CD14-positive monocyte (primary cell): ENCODE measurements around the gene ASCC1. TPM values are rescaled to one million over a fixed set of nuclear protein-coding genes. Genes with fewer than 3 reads are reported as not detected.

Source experiments
- DNase-seq, 3 donors: peaks; one replicate each; pipeline ENCODE4 v3.0.0-alpha.2; 2011 to 2022
- H2AFZ ChIP-seq: 2 replicates; pipeline ENCODE4 v1.6.0; 2012; ENCODE audit warnings: mild to moderate bottlenecking, low read depth, low read length, inconsistent platforms; ENCODE audit not compliant: insufficient read depth, poor library complexity, severe bottlenecking
- H3K27ac ChIP-seq, 2 donors: 1 replicate in 1 of 2; 2 replicates in 1 of 2; pipeline ENCODE4 v1.5.1; 2012 to 2013; ENCODE audit warnings: low read length in 2 of 2, control low read depth in 1 of 2, inconsistent platforms in 1 of 2, low read depth in 1 of 2, mild to moderate bottlenecking in 1 of 2
- H3K27me3 ChIP-seq, 2 donors: one replicate each; pipeline versions ENCODE4 v1.6.0 to v1.6.1; 2011 to 2013; ENCODE audit warnings: low read length in 2 of 2; ENCODE audit not compliant: control insufficient read depth in 2 of 2, insufficient read depth in 2 of 2
- H3K36me3 ChIP-seq, 2 donors: replicated peaks in 1 of 2; 1 replicate in 1 of 2; 2 replicates in 1 of 2; pipeline versions ENCODE4 v1.5.1 to v1.6.1; 2012 to 2013; ENCODE audit warnings: low read length in 2 of 2, control low read depth in 1 of 2, inconsistent platforms in 1 of 2, mild to moderate bottlenecking in 1 of 2; ENCODE audit not compliant: insufficient read depth in 2 of 2, control insufficient read depth in 1 of 2
- H3K4me1 ChIP-seq, 2 donors: 1 replicate in 1 of 2; 2 replicates in 1 of 2; pipeline versions ENCODE4 v1.5.1 to v1.6.1; 2012 to 2013; ENCODE audit warnings: low read length in 2 of 2, control low read depth in 1 of 2, inconsistent platforms in 1 of 2, mild to moderate bottlenecking in 1 of 2, moderate library complexity in 1 of 2; ENCODE audit not compliant: insufficient read depth in 2 of 2, control insufficient read depth in 1 of 2
- H3K4me2 ChIP-seq: replicated peaks from 2 replicates; pipeline ENCODE3; 2012; ENCODE audit warnings: low read length, moderate library complexity, mild to moderate bottlenecking; ENCODE audit not compliant: poor library complexity, severe bottlenecking; ENCODE audit errors: extremely low read depth
- H3K4me3 ChIP-seq, 3 experiments: fragments of 200-600 bp in 1 of 3; sonication (generic) in 1 of 3; replicated peaks in 1 of 3; 1 replicate in 2 of 3; 2 replicates in 1 of 3; pipeline ENCODE4 v1.5.1; 2011 to 2013; ENCODE audit warnings: low read length in 3 of 3, mild to moderate bottlenecking in 3 of 3, control low read depth in 2 of 3, low read depth in 2 of 3, inconsistent platforms in 1 of 3, moderate library complexity in 1 of 3
- H3K79me2 ChIP-seq: 2 replicates; pipeline ENCODE4 v1.6.0; 2012; ENCODE audit warnings: mild to moderate bottlenecking, control low read depth, inconsistent platforms, low read length, moderate library complexity; ENCODE audit not compliant: insufficient read depth
- H3K9ac ChIP-seq: 2 replicates; pipeline ENCODE4 v1.6.0; 2017; ENCODE audit warnings: low read length, mild to moderate bottlenecking; ENCODE audit not compliant: insufficient read depth, poor library complexity, severe bottlenecking
- H3K9me3 ChIP-seq, 2 donors: replicated peaks in 1 of 2; 1 replicate in 1 of 2; 2 replicates in 1 of 2; pipeline versions ENCODE4 v1.5.1 to v1.6.1; 2012 to 2013; ENCODE audit warnings: low read length in 2 of 2, control low read depth in 1 of 2; ENCODE audit not compliant: control insufficient read depth in 1 of 2, insufficient read depth in 1 of 2
- H4K20me1 ChIP-seq: 2 replicates; pipeline ENCODE4 v1.6.0; 2012; ENCODE audit warnings: mild to moderate bottlenecking, low read length, control low read depth, moderate library complexity; ENCODE audit not compliant: insufficient read depth
- H3K27ac Mint-ChIP-seq, 7 donors: one replicate each; pipeline ENCODE4 v1.8.0; 2020; ENCODE audit warnings: mild to moderate bottlenecking in 7 of 7, mixed read lengths in 7 of 7, moderate library complexity in 6 of 7, inconsistent platforms in 2 of 7
- H3K27me3 Mint-ChIP-seq, 3 donors: one replicate each; pipeline ENCODE4 v1.8.0; 2021 to 2022; ENCODE audit warnings: low read depth in 3 of 3, mild to moderate bottlenecking in 3 of 3, mixed read lengths in 3 of 3, moderate library complexity in 3 of 3, inconsistent platforms in 1 of 3
- H3K36me3 Mint-ChIP-seq, 2 donors: one replicate each; pipeline ENCODE4 v1.8.0; 2020; ENCODE audit warnings: mixed read lengths in 2 of 2, inconsistent platforms in 1 of 2, mild to moderate bottlenecking in 1 of 2
- H3K4me1 Mint-ChIP-seq: one replicate; pipeline ENCODE4 v1.8.0; 2020; ENCODE audit warnings: mild to moderate bottlenecking, mixed read lengths
- H3K4me3 Mint-ChIP-seq, 2 donors: one replicate each; pipeline ENCODE4 v1.8.0; 2020; ENCODE audit warnings: mild to moderate bottlenecking in 2 of 2, mixed read lengths in 2 of 2, moderate library complexity in 1 of 2
- H3K9me3 Mint-ChIP-seq, 7 donors: one replicate each; pipeline ENCODE4 v1.8.0; 2020 to 2022; ENCODE audit warnings: mixed read lengths in 7 of 7, mild to moderate bottlenecking in 6 of 7, moderate library complexity in 6 of 7, inconsistent platforms in 2 of 7
- WGBS: methylation state at CpG from one replicate; pipeline ENCODE4 v1.1.5; 2013; ENCODE audit warnings: missing lambda C conversion rate; ENCODE audit not compliant: insufficient coverage; 5-methylcytosine and 5-hydroxymethylcytosine counted together
- intact Hi-C, 2 donors: fragments of 100-400 bp; cut with micrococcal nuclease; formaldehyde crosslinking; loops; one replicate each; pipeline versions ENCODE4 v1.15.0 to v1.15.1; 2023
- polyA minus RNA-seq: library from RNA; depleted of rRNA, polyadenylated mRNA; stranded (reverse); fragments of >200 nt; gene quantifications from 2 replicates; pipeline ENCODE4 v1.2.3, GENCODE V29; 2012
- polyA plus RNA-seq, 3 donors: library from polyadenylated mRNA; depleted of rRNA in 1 of 3; unstranded in 2 of 3; stranded (reverse) in 1 of 3; fragments of 300-500 nt in 2 of 3; fragments of >200 nt in 1 of 3; fragmentation: Illumina TruSeq in 2 of 3; gene quantifications; 1 replicate in 2 of 3; 2 replicates in 1 of 3; pipeline ENCODE4 v1.2.3, GENCODE V29; 2012 to 2021
- total RNA-seq, 12 experiments: library from RNA in 1 of 12; stranded (reverse) in 1 of 12; fragments of 120-200 nt in 1 of 12; gene quantifications; one replicate each; pipeline ENCODE4 v1.2.4 and lab custom pipeline; 2013 to 2026; ENCODE audit warnings: mixed read lengths in 6 of 12, inconsistent platforms in 1 of 12
- TF ChIP-seq, protein P1 (sequence below): fragments of 200-600 bp; IDR thresholded peaks from one replicate; pipeline ENCODE4 v1.8.0; 2022; ENCODE audit warnings: antibody characterized with exemption, mild to moderate bottlenecking

The ASCC1 gene, protein sequence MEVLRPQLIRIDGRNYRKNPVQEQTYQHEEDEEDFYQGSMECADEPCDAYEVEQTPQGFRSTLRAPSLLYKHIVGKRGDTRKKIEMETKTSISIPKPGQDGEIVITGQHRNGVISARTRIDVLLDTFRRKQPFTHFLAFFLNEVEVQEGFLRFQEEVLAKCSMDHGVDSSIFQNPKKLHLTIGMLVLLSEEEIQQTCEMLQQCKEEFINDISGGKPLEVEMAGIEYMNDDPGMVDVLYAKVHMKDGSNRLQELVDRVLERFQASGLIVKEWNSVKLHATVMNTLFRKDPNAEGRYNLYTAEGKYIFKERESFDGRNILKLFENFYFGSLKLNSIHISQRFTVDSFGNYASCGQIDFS
- total RNA-seq (2013), result 10.7 TPM
- polyA plus RNA-seq (10 to 100 TPM in 2 of 3 donors, 1 to 10 TPM in 1; 8.2 to 20.9 (median 17.9) TPM), polyA minus RNA-seq (4.4 and 7.3 TPM in 2 replicates), total RNA-seq (lab: John Stamatoyannopoulos, UW) (7.7 to 14.1 (median 11.4) reads per million in 11 experiments)

DNA sequence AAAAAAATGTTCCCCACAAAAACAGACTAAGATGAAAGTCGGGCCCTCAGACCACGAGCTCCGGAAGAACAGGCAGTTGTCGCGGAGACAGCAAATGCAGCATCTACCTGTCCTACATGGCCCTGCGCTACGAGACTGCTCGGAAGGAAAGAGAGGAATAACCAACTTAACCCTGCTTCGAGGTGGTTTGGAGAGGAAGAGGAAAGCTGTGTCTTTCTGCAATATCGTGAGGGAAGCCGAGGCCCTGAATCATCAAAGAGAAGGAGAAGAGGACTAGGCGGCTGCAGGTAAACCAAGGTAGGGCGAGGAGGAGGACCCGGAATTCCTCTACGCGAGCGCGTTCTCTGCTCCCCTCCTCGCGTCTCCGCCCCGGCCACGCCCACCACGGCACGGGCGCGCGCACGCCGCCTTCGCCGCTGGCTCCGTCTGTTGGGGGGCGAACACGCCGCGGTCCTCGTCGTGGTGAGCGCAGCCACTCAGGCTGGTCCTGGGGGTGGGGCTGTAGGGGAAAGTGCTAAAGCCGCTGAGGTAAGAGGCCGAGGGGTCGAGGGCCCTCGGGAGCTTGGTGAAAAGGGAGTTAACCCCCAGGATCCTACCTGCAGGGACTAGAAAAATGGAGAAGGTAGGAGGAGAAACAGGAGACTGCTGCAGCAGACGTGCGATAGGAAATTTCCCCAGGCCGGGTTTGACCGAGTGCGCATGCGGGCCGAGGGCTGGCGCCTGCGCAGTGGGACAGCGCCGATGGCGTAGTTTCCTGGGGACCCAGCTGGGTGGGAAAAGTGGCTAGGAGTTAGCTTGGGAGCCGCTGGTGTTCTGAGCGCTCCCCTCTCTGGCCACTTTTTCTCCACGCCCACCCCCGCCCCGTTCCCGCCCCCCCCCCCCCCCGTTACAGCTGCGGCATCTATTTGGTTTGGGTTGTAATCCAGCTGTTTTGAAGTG, at the start of gene ASCC1, which contains the start of gene ANAPC16:
TSS of gene ASCC1 (minus strand) at position 666 of the 939 bp plus-strand sequence. CDS start 2,978 bp downstream, outside the sequence.
TSS of gene ANAPC16 (plus strand) at position 402 of the 939 bp plus-strand sequence. CDS start 7,903 bp downstream, outside the sequence.
- peaks cover 33 to 41% of the 10 kb centered on the region in 2 donors for H3K4me1 ChIP-seq
- H4K20me1 ChIP-seq, result peaks cover 9% of the 10 kb centered on the region
- peak within 1 kb of the TSS; percentile 93 to 99 for H3K27ac ChIP-seq
- Mint-ChIP-seq H3K27me3 (peaks cover 0 to 1% (median 0%) of the 10 kb centered on the region in 3 donors), H3K4me1 (peaks cover 27% of the 10 kb centered on the region), H3K36me3 (peaks cover 16 to 28% of the 10 kb centered on the region in 2 donors), H3K27ac (peak within 1 kb of the TSS; percentile 97 to 100 (median 99)), H3K4me3 (peak within 1 kb of the TSS; percentile 98), H3K9me3 (no peaks in the 10 kb centered on the region)
- DNase-seq, result peak; percentile 83 to 86 (median 84)
- intact Hi-C loops, result loop anchor here in 1 of 2 donors (5.0 kb wide), 3 partner anchors 41 to 121 kb away; partner anchors contain the start of gene DDIT4
- no peaks in the 10 kb centered on the region for H3K27me3 ChIP-seq
- TF ChIP-seq, protein P1, sequence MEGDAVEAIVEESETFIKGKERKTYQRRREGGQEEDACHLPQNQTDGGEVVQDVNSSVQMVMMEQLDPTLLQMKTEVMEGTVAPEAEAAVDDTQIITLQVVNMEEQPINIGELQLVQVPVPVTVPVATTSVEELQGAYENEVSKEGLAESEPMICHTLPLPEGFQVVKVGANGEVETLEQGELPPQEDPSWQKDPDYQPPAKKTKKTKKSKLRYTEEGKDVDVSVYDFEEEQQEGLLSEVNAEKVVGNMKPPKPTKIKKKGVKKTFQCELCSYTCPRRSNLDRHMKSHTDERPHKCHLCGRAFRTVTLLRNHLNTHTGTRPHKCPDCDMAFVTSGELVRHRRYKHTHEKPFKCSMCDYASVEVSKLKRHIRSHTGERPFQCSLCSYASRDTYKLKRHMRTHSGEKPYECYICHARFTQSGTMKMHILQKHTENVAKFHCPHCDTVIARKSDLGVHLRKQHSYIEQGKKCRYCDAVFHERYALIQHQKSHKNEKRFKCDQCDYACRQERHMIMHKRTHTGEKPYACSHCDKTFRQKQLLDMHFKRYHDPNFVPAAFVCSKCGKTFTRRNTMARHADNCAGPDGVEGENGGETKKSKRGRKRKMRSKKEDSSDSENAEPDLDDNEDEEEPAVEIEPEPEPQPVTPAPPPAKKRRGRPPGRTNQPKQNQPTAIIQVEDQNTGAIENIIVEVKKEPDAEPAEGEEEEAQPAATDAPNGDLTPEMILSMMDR, result no peak
- peak within 1 kb of the TSS; percentile 79 for H3K9ac ChIP-seq
- no peaks in the 10 kb centered on the region for H3K9me3 ChIP-seq
- peaks cover 18% of the 10 kb centered on the region in 2 donors for H3K36me3 ChIP-seq
- peak within 1 kb of the TSS; percentile 97 for H2AFZ ChIP-seq
- WGBS, result 0% methylated on average over 52 of the region's 64 CpGs
- H3K79me2 ChIP-seq, result peaks cover 64% of the 10 kb centered on the region
- H3K4me3 ChIP-seq, result peak within 1 kb of the TSS; percentile 70 to 97 (median 86)
- H3K4me2 ChIP-seq, result peak within 1 kb of the TSS; percentile 88

DNA sequence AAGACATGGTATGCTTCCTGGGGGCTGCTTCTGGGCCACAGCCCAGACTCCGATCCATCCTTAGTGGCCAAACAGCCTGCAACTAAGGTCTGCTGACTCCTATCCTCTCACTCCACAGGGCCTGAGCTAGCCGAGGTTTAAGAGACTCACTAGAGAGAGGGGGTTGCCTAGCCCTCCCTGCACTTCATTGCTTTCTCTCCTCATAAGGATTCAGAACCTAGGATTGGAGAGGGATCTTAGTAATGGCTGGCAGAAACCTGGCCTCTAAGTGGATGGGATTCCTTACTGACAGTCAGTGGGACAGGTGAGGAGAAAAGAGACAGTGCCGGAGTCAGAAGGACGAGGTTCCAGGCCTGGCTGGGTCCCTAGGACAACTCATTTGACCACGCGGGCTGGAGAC, 49.4 kb upstream of the ASCC1 start:
- TF ChIP-seq, protein P1, result no peak
- Histone ChIP-seq H3K36me3 (no peaks in the 10 kb centered on the region), H2AFZ (no peak overlapping the region), H3K27me3 (no peaks in the 10 kb centered on the region), H3K9me3 (no peaks in the 10 kb centered on the region), H3K9ac (no peak overlapping the region), H3K27ac (no peak overlapping the region), H3K4me3 (no peak overlapping the region), H3K4me2 (no peak overlapping the region), H3K79me2 (no peaks in the 10 kb centered on the region), H4K20me1 (no peaks in the 10 kb centered on the region), H3K4me1 (peaks cover 12% of the 10 kb centered on the region in 2 donors)
- 96% methylated on average over 4 of the region's 6 CpGs for WGBS
- Mint-ChIP-seq H3K9me3 (no peaks in the 10 kb centered on the region), H3K4me1 (peaks cover 17% of the 10 kb centered on the region), H3K4me3 (no peak overlapping the region), H3K36me3 (no peaks in the 10 kb centered on the region), H3K27me3 (peaks cover 0 to 2% (median 2%) of the 10 kb centered on the region in 3 donors), H3K27ac (peak overlapping the region in 1 of 7 donors; percentile 41)
- intact Hi-C loops, result no loop called here
- DNase-seq, result no peak
